ENCODE results near the gene KCNT2. TPM values are rescaled to one million over a fixed set of nuclear protein-coding genes. Genes with fewer than 3 reads are reported as not detected.

The KCNT2 gene
- total RNA-seq, 1 donor from 2014 or later, result 8.4 TPM

- H3K27ac ChIP-seq, result no peak overlapping the region
- no peaks in the 10 kb centered on the region for H3K4me1 ChIP-seq
- intact Hi-C loops (cut with DNase I), result no loop called here
- H3K4me3 ChIP-seq, result no peak overlapping the region
- no peak for DNase-seq (ENCODE audit: low spot score in 2 of 2)
- H3K9me3 ChIP-seq, result no peaks in the 10 kb centered on the region
- no peaks in the 10 kb centered on the region for H3K27me3 ChIP-seq
- no peaks in the 10 kb centered on the region for H3K36me3 ChIP-seq
- TF ChIP-seq, protein P1, sequence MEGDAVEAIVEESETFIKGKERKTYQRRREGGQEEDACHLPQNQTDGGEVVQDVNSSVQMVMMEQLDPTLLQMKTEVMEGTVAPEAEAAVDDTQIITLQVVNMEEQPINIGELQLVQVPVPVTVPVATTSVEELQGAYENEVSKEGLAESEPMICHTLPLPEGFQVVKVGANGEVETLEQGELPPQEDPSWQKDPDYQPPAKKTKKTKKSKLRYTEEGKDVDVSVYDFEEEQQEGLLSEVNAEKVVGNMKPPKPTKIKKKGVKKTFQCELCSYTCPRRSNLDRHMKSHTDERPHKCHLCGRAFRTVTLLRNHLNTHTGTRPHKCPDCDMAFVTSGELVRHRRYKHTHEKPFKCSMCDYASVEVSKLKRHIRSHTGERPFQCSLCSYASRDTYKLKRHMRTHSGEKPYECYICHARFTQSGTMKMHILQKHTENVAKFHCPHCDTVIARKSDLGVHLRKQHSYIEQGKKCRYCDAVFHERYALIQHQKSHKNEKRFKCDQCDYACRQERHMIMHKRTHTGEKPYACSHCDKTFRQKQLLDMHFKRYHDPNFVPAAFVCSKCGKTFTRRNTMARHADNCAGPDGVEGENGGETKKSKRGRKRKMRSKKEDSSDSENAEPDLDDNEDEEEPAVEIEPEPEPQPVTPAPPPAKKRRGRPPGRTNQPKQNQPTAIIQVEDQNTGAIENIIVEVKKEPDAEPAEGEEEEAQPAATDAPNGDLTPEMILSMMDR (IDR thresholded peaks at IDR 0.05), result no peak
Observed at GRCh38 chr1:196497817-196498216, 110.4 kb downstream of the KCNT2 start.

DNA sequence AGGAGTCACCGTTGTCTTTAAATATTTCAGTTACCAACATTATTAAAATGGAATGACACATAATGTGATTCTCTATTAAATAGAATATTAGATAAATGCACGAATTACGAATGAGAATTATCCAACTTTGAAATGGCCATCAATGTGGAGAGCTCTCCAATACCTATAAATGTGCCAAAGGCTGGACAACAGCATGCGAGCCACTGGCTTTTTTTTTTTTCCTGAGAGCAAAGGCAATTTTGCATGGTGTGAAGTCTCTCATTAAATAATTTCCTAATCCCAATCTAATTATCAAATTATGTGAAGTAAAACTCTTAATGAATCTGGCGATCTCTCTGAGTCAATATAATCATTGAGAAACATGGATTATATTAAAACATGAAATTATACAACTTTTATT lies 113.5 kb downstream of the KCNT2 start:
- Histone ChIP-seq H3K9me3 (no peaks in the 10 kb centered on the region), H3K4me1 (no peaks in the 10 kb centered on the region), H3K4me3 (no peak overlapping the region), H3K36me3 (no peaks in the 10 kb centered on the region), H3K27me3 (no peaks in the 10 kb centered on the region), H3K27ac (no peak overlapping the region)
- no peak for DNase-seq (ENCODE audit: low spot score in 2 of 2)
- intact Hi-C loops (cut with DNase I), result no loop called here
- TF ChIP-seq, protein P1 (IDR thresholded peaks at IDR 0.05), result no peak

GRCh38 chr1:196493881-196494280 lies 114.4 kb downstream of the KCNT2 start:
- H3K27ac ChIP-seq, result no peak overlapping the region
- no peak for DNase-seq (ENCODE audit: low spot score in 2 of 2)
- H3K4me1 ChIP-seq, result no peaks in the 10 kb centered on the region
- intact Hi-C loops (cut with DNase I), result no loop called here
- H3K36me3 ChIP-seq, result no peaks in the 10 kb centered on the region
- H3K27me3 ChIP-seq, result no peaks in the 10 kb centered on the region
- TF ChIP-seq, protein P1 (IDR thresholded peaks at IDR 0.05), result no peak
- no peak overlapping the region for H3K4me3 ChIP-seq
- H3K9me3 ChIP-seq, result no peaks in the 10 kb centered on the region

DNA sequence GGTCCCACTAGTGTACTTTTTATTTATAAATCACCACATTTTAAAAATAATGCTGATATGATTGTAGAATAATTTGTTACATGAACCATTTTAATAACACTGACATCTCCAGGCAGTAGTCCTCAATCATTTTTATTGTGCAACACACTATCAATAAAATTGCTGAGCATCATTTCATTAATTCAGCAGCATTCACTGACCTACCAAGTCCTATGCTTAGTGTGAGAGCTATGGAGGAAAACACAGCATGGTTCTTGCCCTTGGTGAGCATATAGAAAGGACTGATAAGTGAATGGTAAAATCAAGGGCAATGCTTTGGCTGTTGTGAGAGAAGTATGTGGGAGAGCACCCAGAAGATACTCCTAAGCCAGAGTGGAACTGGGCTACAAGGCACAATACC lies 119.7 kb downstream of the KCNT2 start:
- H3K4me3 ChIP-seq, result no peak overlapping the region
- H3K27ac ChIP-seq, result no peak overlapping the region
- TF ChIP-seq, protein P1 (IDR thresholded peaks at IDR 0.05), result no peak
- no peaks in the 10 kb centered on the region for H3K4me1 ChIP-seq
- no peaks in the 10 kb centered on the region for H3K27me3 ChIP-seq
- intact Hi-C loops (cut with DNase I), result no loop called here
- H3K9me3 ChIP-seq, result no peaks in the 10 kb centered on the region
- no peaks in the 10 kb centered on the region for H3K36me3 ChIP-seq
- no peak for DNase-seq (ENCODE audit: low spot score in 2 of 2)

DNA sequence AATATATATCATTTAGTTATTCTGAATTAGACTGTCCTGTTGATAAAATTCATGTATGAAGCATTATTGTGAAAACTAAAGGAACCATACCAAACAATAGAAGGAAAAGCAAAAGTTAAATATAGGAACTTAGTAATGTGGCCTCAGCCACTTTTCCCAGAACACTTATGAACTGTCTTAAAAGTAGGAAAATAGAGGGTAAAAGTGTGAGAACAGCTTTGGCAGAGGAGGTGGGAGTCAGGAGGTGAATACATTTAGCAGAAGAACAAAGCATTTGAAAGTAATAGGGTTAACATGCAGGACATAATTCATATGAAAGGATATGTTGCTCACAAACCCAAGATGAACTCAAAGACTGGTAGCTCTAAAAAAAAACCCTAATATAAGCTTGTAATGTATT lies 121.9 kb downstream of the KCNT2 start:
- no peaks in the 10 kb centered on the region for H3K4me1 ChIP-seq
- intact Hi-C loops (cut with DNase I), result no loop called here
- TF ChIP-seq, protein P1 (IDR thresholded peaks at IDR 0.05), result no peak
- no peak for DNase-seq (ENCODE audit: low spot score in 2 of 2)
- no peaks in the 10 kb centered on the region for H3K9me3 ChIP-seq
- no peak overlapping the region for H3K4me3 ChIP-seq
- no peaks in the 10 kb centered on the region for H3K36me3 ChIP-seq
- no peak overlapping the region for H3K27ac ChIP-seq
- no peaks in the 10 kb centered on the region for H3K27me3 ChIP-seq

DNA sequence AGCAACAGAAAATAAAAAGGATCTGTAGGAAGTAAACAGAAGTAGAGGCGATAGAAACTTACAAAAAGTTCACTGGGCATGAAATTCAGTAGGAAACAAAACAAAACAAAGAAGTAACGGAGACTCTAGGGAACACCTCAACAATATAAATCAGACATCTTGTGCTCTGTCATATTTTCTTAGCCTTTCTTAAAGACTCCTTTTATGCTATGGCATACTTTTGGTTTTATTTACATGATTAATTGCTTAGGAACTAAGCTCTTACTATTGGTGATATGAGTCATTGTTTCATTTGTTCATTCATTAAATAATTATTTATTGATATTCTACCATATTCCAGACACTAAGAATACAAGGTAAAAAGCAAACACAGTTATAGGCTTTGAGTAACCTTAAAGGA lies 126.6 kb downstream of the KCNT2 start:
- TF ChIP-seq, protein P1 (IDR thresholded peaks at IDR 0.05), result no peak
- H3K36me3 ChIP-seq, result no peaks in the 10 kb centered on the region
- intact Hi-C loops (cut with DNase I), result no loop called here
- no peak overlapping the region for H3K4me3 ChIP-seq
- no peaks in the 10 kb centered on the region for H3K9me3 ChIP-seq
- no peaks in the 10 kb centered on the region for H3K4me1 ChIP-seq
- DNase-seq (ENCODE audit: low spot score in 2 of 2), result no peak
- no peaks in the 10 kb centered on the region for H3K27me3 ChIP-seq
- no peak overlapping the region for H3K27ac ChIP-seq
